Measurements from ENCODE around the gene LENG1. TPM values are rescaled to one million over a fixed set of nuclear protein-coding genes. Genes with fewer than 3 reads are reported as not detected.

LENG1 gene
- total and polyA plus RNA-seq, 7 donors, result 7.8 to 11.5 (median 8.6) TPM

GRCh38 chr19:54162884-54163283, 3.4 kb upstream of the LENG1 start:
- DNase-seq, result no peak
- Histone ChIP-seq H3K27me3 (peaks cover 4 to 33% (median 25%) of the 10 kb centered on the region in 3 donors), H3K9me3 (no peaks in the 10 kb centered on the region), H3K36me3 (peaks cover 0 to 4% (median 1%) of the 10 kb centered on the region in 4 donors), H3K4me3 (peak overlapping the region in 3 of 4 donors; percentile 29 to 48 (median 41)), H3K27ac (peak overlapping the region; percentile 42 to 94 (median 56)), H3K4me1 (peaks cover 0 to 53% (median 51%) of the 10 kb centered on the region in 4 donors)
- intact Hi-C loops (cut with DNase I), result loop anchor here (5.0 kb wide), 1 partner anchor 39 kb away; the partner anchor contains the start of gene RPS9
- TF ChIP-seq POLR2A (IDR thresholded peaks at IDR 0.05) (no peak), CTCF (IDR thresholded peaks at IDR 0.05) (no peak), EP300 (IDR thresholded peaks at IDR 0.05) (no peak), POLR2AphosphoS5 (IDR thresholded peaks at IDR 0.05) (no peak)
- WGBS, 2 donors, result 48 to 64% methylated on average over 14 of the region's 14 CpGs

GRCh38 chr19:54162241-54162805, 2.8 kb upstream of the LENG1 start:
- peaks cover 4 to 30% (median 25%) of the 10 kb centered on the region in 3 donors for H3K27me3 ChIP-seq
- peaks cover 0 to 10% (median 4%) of the 10 kb centered on the region in 4 donors for H3K36me3 ChIP-seq
- H3K4me3 ChIP-seq, result peak overlapping the region; percentile 24 to 48 (median 35)
- peak overlapping the region; percentile 44 to 94 (median 56) for H3K27ac ChIP-seq
- 1 to 2% methylated on average over 35 of the region's 35 CpGs for WGBS, 2 donors
- intact Hi-C loops (cut with DNase I), result loop anchor here (5.0 kb wide), 1 partner anchor 40 kb away; the partner anchor contains the start of gene RPS9
- H3K9me3 ChIP-seq, result no peaks in the 10 kb centered on the region
- H3K4me1 ChIP-seq, result peaks cover 0 to 55% (median 52%) of the 10 kb centered on the region in 4 donors
- DNase-seq, result peak; percentile 96
- TF ChIP-seq EP300 (IDR thresholded peaks at IDR 0.05), result no peak
- no peak for TF ChIP-seq CTCF (IDR thresholded peaks at IDR 0.05)
- TF ChIP-seq POLR2A (IDR thresholded peaks at IDR 0.05), result no peak

GRCh38 chr19:54160854-54161253, 1.3 kb upstream of the LENG1 start:
- TF ChIP-seq CTCF (IDR thresholded peaks at IDR 0.05) (no peak), POLR2AphosphoS5 (IDR thresholded peaks at IDR 0.05) (no peak), POLR2A (IDR thresholded peaks at IDR 0.05) (no peak), EP300 (IDR thresholded peaks at IDR 0.05) (no peak)
- peaks cover 0 to 55% (median 52%) of the 10 kb centered on the region in 4 donors for H3K4me1 ChIP-seq
- intact Hi-C loops (cut with DNase I), result loop anchor here (5.0 kb wide), 1 partner anchor 41 kb away; the partner anchor contains the start of gene RPS9
- H3K36me3 ChIP-seq, result peaks cover 11 to 24% (median 17%) of the 10 kb centered on the region in 4 donors
- H3K27ac ChIP-seq, result peak overlapping the region; percentile 86 to 96 (median 92)
- DNase-seq, result no peak
- H3K9me3 ChIP-seq, result no peaks in the 10 kb centered on the region
- peaks cover 4 to 18% (median 15%) of the 10 kb centered on the region in 3 donors for H3K27me3 ChIP-seq
- peak overlapping the region in 3 of 4 donors; percentile 48 to 83 (median 62) for H3K4me3 ChIP-seq
- WGBS, 2 donors, result 31 to 51% methylated on average over 13 of the region's 13 CpGs

GRCh38 chr19:54160182-54160811, 776 bp upstream of the LENG1 start:
- Histone ChIP-seq H3K27me3 (peaks cover 4 to 12% (median 11%) of the 10 kb centered on the region in 3 donors), H3K9me3 (no peaks in the 10 kb centered on the region), H3K4me3 (peak overlapping the region; percentile 29 to 83 (median 55)), H3K36me3 (peaks cover 16 to 30% (median 22%) of the 10 kb centered on the region in 4 donors), H3K27ac (peak overlapping the region; percentile 86 to 96 (median 92)), H3K4me1 (peaks cover 0 to 55% (median 52%) of the 10 kb centered on the region in 4 donors)
- 1 to 5% methylated on average over 28 of the region's 28 CpGs for WGBS, 2 donors
- TF ChIP-seq POLR2A (IDR thresholded peaks at IDR 0.05) (peak in 1 of 2 donors; percentile 50), POLR2AphosphoS5 (IDR thresholded peaks at IDR 0.05) (peak in 1 of 4 donors; percentile 5), CTCF (IDR thresholded peaks at IDR 0.05) (no peak)
- intact Hi-C loops (cut with DNase I), result loop anchor here (5.0 kb wide), 1 partner anchor 42 kb away; the partner anchor contains the start of gene RPS9
- DNase-seq, result peak; percentile 74
